Activated CD4-positive, CD25-positive, alpha-beta regulatory T cell treated with anti-CD3 and anti-CD28 coated beads, Interleukin-2, amount 50 U/mL, for 24 hours (primary cell): Measurements from ENCODE around the gene POU5F1.
"Not testable (repeated sequence)": the region's sequence is repeated elsewhere in the genome, so short reads cannot be mapped to it uniquely, and the experiment has no call there.

Experiments used
- ATAC-seq, 2 donors: fragments of 150-1000 bp; cut with Tn5 transposase; one replicate each; pipeline ENCODE4 v1.10.0; 2021; ENCODE audit warnings: mild to moderate bottlenecking in 1 of 2, moderate library complexity in 1 of 2

The POU5F1 gene

GRCh38 chr6:31170600-31170881 is at the start of gene POU5F1:
Gene POU5F1 (minus strand): TSS chr6:31170682. CDS start chr6:31170620, 62 bp downstream.
- ATAC-seq, result no peak

- no peak for ATAC-seq
Observed at GRCh38 chr6:31216208-31216898, 45.9 kb upstream of the POU5F1 start.

GRCh38 chr6:31215216-31215615 is 44.7 kb upstream of the POU5F1 start:
- ATAC-seq, result not testable (repeated sequence)

GRCh38 chr6:31214516-31214915 is 44.0 kb upstream of the POU5F1 start:
- peak in 1 of 2 donors; percentile 27 for ATAC-seq

- no peak for ATAC-seq
Observed at GRCh38 chr6:31210741-31211532, 40.5 kb upstream of the POU5F1 start.

GRCh38 chr6:31210123-31210522 is 39.6 kb upstream of the POU5F1 start:
- ATAC-seq, result no peak

GRCh38 chr6:31209137-31209536 is 38.7 kb upstream of the POU5F1 start:
- ATAC-seq, result no peak

- ATAC-seq, result no peak
Observed at GRCh38 chr6:31208506-31208905, 38.0 kb upstream of the POU5F1 start.

GRCh38 chr6:31205638-31206037 is 35.2 kb upstream of the POU5F1 start:
- no peak for ATAC-seq

GRCh38 chr6:31204751-31205145 is 34.3 kb upstream of the POU5F1 start:
- no peak for ATAC-seq

- ATAC-seq, result peak; percentile 80 to 83
Observed at GRCh38 chr6:31203345-31203979, 33.0 kb upstream of the POU5F1 start.

- no peak for ATAC-seq
Observed at GRCh38 chr6:31202259-31203166, 32.0 kb upstream of the POU5F1 start.

GRCh38 chr6:31199105-31199452 is 28.6 kb upstream of the POU5F1 start:
- not testable (repeated sequence) for ATAC-seq

GRCh38 chr6:31197559-31198305 is 27.2 kb upstream of the POU5F1 start:
- peak; percentile 78 to 83 for ATAC-seq

GRCh38 chr6:31196251-31197022 is 26.0 kb upstream of the POU5F1 start:
- ATAC-seq, result not testable (repeated sequence)

GRCh38 chr6:31195308-31195979 is 25.0 kb upstream of the POU5F1 start:
- ATAC-seq, result not testable (repeated sequence)

- ATAC-seq, result no peak
Observed at GRCh38 chr6:31194061-31194834, 23.8 kb upstream of the POU5F1 start.

GRCh38 chr6:31193206-31193605 is 22.7 kb upstream of the POU5F1 start:
- ATAC-seq, result no peak

GRCh38 chr6:31192431-31193105 is 22.1 kb upstream of the POU5F1 start:
- ATAC-seq, result not testable (repeated sequence)
